Sigmoid colon (tissue), 7 donors: ENCODE measurements around the gene CD248. TPM values are rescaled to one million over a fixed set of nuclear protein-coding genes. Genes with fewer than 3 reads are reported as not detected.

ENCODE experiments used
- DNase-seq: peaks from one replicate; pipeline ENCODE4 v3.0.0-alpha.2; 2019
- H3K27ac ChIP-seq, 4 donors: fragments of 200-600 bp; sonication (generic); one replicate each; pipeline ENCODE4 v1.5.1; 2016 to 2019; ENCODE audit warnings: mild to moderate bottlenecking in 1 of 4
- H3K27me3 ChIP-seq, 3 donors: fragments of 200-600 bp; sonication (generic); one replicate each; pipeline ENCODE4 v1.5.1; 2019; ENCODE audit warnings: mild to moderate bottlenecking in 1 of 3
- H3K36me3 ChIP-seq, 4 donors: fragments of 200-600 bp; sonication (generic); one replicate each; pipeline ENCODE4 v1.5.1; 2016 to 2019
- H3K4me1 ChIP-seq, 4 donors: fragments of 200-600 bp; sonication (generic); one replicate each; pipeline ENCODE4 v1.5.1; 2017 to 2019
- H3K4me3 ChIP-seq, 4 donors: fragments of 200-600 bp; sonication (generic); one replicate each; pipeline ENCODE4 v1.5.1; 2017 to 2019; ENCODE audit warnings: mild to moderate bottlenecking in 2 of 4, moderate library complexity in 1 of 4
- H3K9me3 ChIP-seq, 4 donors: fragments of 200-600 bp in 3 of 4; sonication (generic) in 3 of 4; one replicate each; pipeline versions ENCODE4 v1.5.1 to v1.6.1; 2013 to 2019
- EP300 ChIP-seq, 4 donors: sonication (generic); formaldehyde crosslinking; IDR thresholded peaks; one replicate each; pipeline ENCODE4 v1.6.1; 2017; ENCODE audit warnings: antibody characterized with exemption in 4 of 4
- POLR2A ChIP-seq, 2 donors: fragments of 450-650 bp; IDR thresholded peaks; one replicate each; pipeline ENCODE4 v1.6.1; 2016; ENCODE audit warnings: antibody characterized with exemption in 2 of 2, mild to moderate bottlenecking in 2 of 2, moderate library complexity in 2 of 2
- POLR2AphosphoS5 ChIP-seq, 4 donors: sonication (generic); formaldehyde crosslinking; IDR thresholded peaks; one replicate each; pipeline ENCODE4 v1.6.1; 2017; ENCODE audit warnings: antibody characterized with exemption in 4 of 4
- WGBS, 2 donors: extraction: QIAGEN DNeasy Blood & Tissue Kit; methylation state at CpG; one replicate each; pipeline ENCODE4 v1.1.7; 2013; 5-methylcytosine and 5-hydroxymethylcytosine counted together
- intact Hi-C: fragments of 100-400 bp; cut with DNase I; formaldehyde crosslinking; loops from one replicate; pipeline ENCODE4 v1.15.1; 2023
- polyA plus RNA-seq, 3 donors: library from polyadenylated mRNA; stranded (reverse); fragments of 200-250 nt; gene quantifications; one replicate each; pipeline ENCODE4 v1.2.3, GENCODE V29; 2013
- total RNA-seq, 4 donors: library from RNA; depleted of rRNA; stranded (reverse); fragments of >200 nt; gene quantifications; one replicate each; pipeline ENCODE4 v1.1.0, GENCODE V29; 2016
- TF ChIP-seq, protein P1 (sequence below), 4 experiments: fragments of 450-650 bp in 3 of 4; fragments of 200-600 bp in 1 of 4; IDR thresholded peaks; one replicate each; pipeline ENCODE4 v1.5.1; 2016 to 2019; ENCODE audit warnings: antibody characterized with exemption in 4 of 4, mild to moderate bottlenecking in 3 of 4, moderate library complexity in 2 of 4
- donor health status: healthy with polysubstance abuse.
- donor health status: Bipolar disorder and iron deficiency.
- donor health status: healthy.

Gene CD248
- total and polyA plus RNA-seq, 7 donors = 1.2 to 26.3 (median 6.1) TPM

DNA sequence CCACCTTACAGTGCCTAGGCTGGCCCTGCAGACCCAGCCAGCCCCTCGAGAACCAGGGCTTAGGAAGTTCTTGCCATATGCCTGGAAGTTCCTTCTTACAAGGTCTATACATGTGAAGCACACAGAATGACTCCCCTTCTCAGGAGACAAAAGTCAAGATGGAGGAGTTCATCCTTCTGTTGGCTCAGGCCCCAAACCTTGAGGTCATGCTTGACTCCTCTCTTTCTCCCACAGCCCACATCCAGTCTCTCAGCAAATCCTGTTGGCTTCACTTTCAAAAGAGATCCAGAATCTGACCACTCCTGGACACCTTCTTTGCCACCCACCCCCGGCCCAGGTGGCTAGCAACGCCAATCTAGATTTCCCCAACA is 1.7 kb upstream of the CD248 start:
- intact Hi-C loops = no loop called here
- H3K27ac ChIP-seq = peak overlapping the region; percentile 86 to 94 (median 90)
- WGBS, 2 donors = 70 to 87% methylated on average over 3 of the region's 3 CpGs
- H3K4me3 ChIP-seq = no peak overlapping the region
- H3K36me3 ChIP-seq = no peaks in the 10 kb centered on the region
- peaks cover 0 to 55% (median 54%) of the 10 kb centered on the region in 4 donors for H3K4me1 ChIP-seq
- no peaks in the 10 kb centered on the region for H3K9me3 ChIP-seq
- TF ChIP-seq POLR2AphosphoS5 (IDR thresholded peaks at IDR 0.05) (no peak), EP300 (IDR thresholded peaks at IDR 0.05) (no peak), POLR2A (IDR thresholded peaks at IDR 0.05) (no peak)
- TF ChIP-seq, protein P1, sequence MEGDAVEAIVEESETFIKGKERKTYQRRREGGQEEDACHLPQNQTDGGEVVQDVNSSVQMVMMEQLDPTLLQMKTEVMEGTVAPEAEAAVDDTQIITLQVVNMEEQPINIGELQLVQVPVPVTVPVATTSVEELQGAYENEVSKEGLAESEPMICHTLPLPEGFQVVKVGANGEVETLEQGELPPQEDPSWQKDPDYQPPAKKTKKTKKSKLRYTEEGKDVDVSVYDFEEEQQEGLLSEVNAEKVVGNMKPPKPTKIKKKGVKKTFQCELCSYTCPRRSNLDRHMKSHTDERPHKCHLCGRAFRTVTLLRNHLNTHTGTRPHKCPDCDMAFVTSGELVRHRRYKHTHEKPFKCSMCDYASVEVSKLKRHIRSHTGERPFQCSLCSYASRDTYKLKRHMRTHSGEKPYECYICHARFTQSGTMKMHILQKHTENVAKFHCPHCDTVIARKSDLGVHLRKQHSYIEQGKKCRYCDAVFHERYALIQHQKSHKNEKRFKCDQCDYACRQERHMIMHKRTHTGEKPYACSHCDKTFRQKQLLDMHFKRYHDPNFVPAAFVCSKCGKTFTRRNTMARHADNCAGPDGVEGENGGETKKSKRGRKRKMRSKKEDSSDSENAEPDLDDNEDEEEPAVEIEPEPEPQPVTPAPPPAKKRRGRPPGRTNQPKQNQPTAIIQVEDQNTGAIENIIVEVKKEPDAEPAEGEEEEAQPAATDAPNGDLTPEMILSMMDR (IDR thresholded peaks at IDR 0.05) = no peak
- H3K27me3 ChIP-seq = no peaks in the 10 kb centered on the region
- no peak for DNase-seq

DNA sequence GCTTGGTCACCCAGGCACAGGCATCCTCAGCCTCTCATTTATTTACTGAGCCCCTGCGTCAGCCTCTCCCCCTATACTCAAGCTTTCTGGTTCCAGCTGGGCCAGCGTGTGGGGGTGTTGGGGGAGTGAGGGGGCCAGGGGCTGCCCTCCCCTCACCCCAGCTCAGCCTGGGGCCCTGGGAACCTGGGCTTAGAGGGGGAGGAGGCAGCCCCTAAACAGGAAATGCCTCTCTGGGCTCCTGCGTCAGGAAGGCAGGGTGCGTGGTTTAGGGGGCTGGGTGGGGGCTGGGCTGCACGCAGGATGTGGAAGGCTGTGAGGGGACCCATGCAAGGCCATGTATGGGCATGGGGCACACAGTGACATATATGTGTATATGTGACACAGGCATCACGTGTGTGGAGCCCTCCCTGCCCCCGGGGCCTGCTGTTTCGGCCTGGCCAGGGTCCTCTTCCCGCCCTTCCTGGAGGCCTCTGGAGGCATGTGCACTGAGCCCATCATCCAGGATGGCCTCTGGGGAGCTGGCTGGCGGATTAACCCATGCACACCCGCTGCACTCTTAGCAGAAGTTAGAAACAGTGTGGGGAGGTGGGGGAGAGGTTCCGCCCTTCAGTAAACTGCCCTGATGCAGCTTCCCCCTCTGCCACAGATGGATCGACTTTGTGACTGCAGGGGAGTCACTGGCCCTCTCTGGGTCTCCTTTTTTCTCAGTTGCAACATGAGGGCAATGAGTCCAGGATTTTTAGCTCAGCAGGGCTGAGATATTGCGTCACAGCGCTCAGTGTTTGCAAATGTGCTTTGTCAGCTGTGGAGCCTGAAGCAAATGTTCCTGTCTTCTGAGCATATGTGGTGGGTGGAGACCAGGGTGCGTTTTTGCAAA is 1.1 kb upstream of the CD248 start:
- DNase-seq = peak; percentile 91
- peak overlapping the region; percentile 86 to 94 (median 90) for H3K27ac ChIP-seq
- H3K4me1 ChIP-seq = peaks cover 0 to 61% (median 60%) of the 10 kb centered on the region in 4 donors
- WGBS, 2 donors = 27 to 57% methylated on average over 16 of the region's 16 CpGs
- H3K9me3 ChIP-seq = no peaks in the 10 kb centered on the region
- no peaks in the 10 kb centered on the region for H3K27me3 ChIP-seq
- TF ChIP-seq POLR2AphosphoS5 (IDR thresholded peaks at IDR 0.05) = peak in 3 of 4 donors; percentile 24 to 34 (median 28)
- TF ChIP-seq EP300 (IDR thresholded peaks at IDR 0.05) = no peak
- no peak for TF ChIP-seq POLR2A (IDR thresholded peaks at IDR 0.05)
- intact Hi-C loops = no loop called here
- H3K4me3 ChIP-seq = peak overlapping the region in 2 of 4 donors; percentile 58 to 60
- H3K36me3 ChIP-seq = no peaks in the 10 kb centered on the region

DNA sequence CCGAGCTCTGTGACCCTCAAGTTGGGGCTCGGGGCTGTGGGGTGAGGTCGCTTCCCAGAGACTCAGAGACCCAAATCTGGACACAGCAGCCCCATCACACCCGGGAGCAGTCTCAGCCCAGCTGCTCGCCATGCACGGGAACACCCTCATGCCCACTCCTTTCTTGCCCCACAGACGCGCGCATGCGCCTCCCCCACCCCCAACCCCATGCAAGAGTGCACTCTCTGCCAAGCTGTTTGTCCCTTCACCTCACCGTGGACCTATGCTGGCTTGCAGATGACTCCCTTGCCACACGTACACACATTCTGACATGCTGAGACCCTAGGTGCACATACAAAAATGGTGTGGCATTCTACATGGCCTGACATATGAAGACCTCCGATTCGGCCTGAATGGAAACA is 478 bp upstream of the CD248 start:
- Histone ChIP-seq H3K36me3 (no peaks in the 10 kb centered on the region), H3K27me3 (no peaks in the 10 kb centered on the region), H3K9me3 (no peaks in the 10 kb centered on the region), H3K27ac (peak overlapping the region; percentile 86 to 94 (median 90)), H3K4me3 (peak overlapping the region; percentile 42 to 60 (median 52)), H3K4me1 (peaks cover 0 to 63% (median 61%) of the 10 kb centered on the region in 4 donors)
- WGBS, 2 donors = 22 to 64% methylated on average over 14 of the region's 14 CpGs
- intact Hi-C loops = no loop called here
- peak; percentile 85 for DNase-seq
- TF ChIP-seq POLR2A (IDR thresholded peaks at IDR 0.05) (no peak), EP300 (IDR thresholded peaks at IDR 0.05) (no peak), POLR2AphosphoS5 (IDR thresholded peaks at IDR 0.05) (no peak)
- TF ChIP-seq, protein P1 (IDR thresholded peaks at IDR 0.05) = no peak

DNA sequence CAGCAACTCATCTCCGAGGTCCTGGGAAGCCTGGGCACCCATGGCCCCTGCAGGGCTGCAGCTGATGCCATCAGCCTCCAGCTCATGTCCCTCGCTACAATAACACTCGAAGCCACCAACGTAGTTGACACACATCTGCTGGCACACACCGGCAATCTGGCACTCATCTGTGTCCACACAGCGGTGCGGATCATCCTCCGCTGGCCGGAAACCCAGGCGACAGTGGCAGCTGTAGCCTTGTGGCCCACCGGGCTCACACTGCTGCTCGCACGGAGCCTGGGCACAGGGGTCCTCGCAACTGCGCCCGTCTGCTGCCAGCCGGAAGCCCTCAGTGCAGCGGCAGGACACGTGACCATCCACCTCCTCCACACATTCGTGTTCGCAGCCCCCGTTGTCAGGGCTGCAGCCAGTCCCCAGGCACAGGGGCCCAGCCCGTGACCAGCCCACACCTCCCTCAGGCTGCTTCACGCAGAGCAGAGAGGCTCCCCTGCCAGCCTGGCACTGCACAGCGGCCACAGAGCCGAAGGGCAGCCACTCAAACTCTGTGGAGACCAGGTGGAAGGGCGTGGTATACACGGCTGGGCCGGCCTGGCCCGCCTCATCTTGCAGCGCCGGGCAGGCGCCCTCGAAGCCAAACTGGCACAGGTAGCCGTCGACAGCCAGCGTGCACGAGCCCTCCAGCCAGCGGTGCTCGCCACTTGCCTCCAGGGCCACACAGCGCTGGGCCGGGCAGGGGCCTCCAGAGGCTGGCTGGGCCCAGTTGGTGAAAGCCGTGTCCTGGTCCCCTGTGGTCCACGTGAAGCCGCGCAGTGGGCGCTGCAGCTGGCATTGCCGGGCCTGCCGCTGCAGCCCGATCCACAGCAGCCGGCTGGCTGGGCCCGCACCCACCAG is 678 bp downstream of the CD248 start:
- intact Hi-C loops = no loop called here
- WGBS, 2 donors = 70 to 71% methylated on average over 52 of the region's 52 CpGs
- peaks cover 0 to 67% (median 61%) of the 10 kb centered on the region in 4 donors for H3K4me1 ChIP-seq

More for the DNA sequence above, 678 bp downstream of the CD248 start:
- H3K4me3 ChIP-seq = peak overlapping the region; percentile 42 to 60 (median 52)
- no peaks in the 10 kb centered on the region for H3K9me3 ChIP-seq
- H3K27me3 ChIP-seq = no peaks in the 10 kb centered on the region
- DNase-seq = no peak
- peak overlapping the region; percentile 86 to 94 (median 90) for H3K27ac ChIP-seq
- TF ChIP-seq POLR2AphosphoS5 (IDR thresholded peaks at IDR 0.05) (no peak), POLR2A (IDR thresholded peaks at IDR 0.05) (no peak), EP300 (IDR thresholded peaks at IDR 0.05) (no peak)
- TF ChIP-seq, protein P1 (IDR thresholded peaks at IDR 0.05) = no peak
- no peaks in the 10 kb centered on the region for H3K36me3 ChIP-seq
